Small intestine (tissue), 7 donors: ENCODE data around the gene SLC26A4. TPM values are rescaled to one million over a fixed set of nuclear protein-coding genes. Genes with fewer than 3 reads are reported as not detected.

Experiments used
- DNase-seq, 2 donors: peaks; one replicate each; pipeline versions ENCODE4 v3.0.0 to v3.0.0-alpha.2; 2013
- FAIRE-seq: peaks from 2 replicates; lab custom pipeline; 2012; peaks lifted over from hg19 to GRCh38; lab: Jason Lieb, UNC
- H3K27ac ChIP-seq, 3 donors: one replicate each; pipeline ENCODE4 v1.5.1; 2013; ENCODE audit warnings: low read length in 2 of 3, mild to moderate bottlenecking in 2 of 3, control low read depth in 1 of 3, inconsistent platforms in 1 of 3, low read depth in 1 of 3, moderate library complexity in 1 of 3
- H3K27me3 ChIP-seq, 3 donors: one replicate each; pipeline ENCODE4 v1.6.1; 2013; ENCODE audit warnings: low read length in 3 of 3, inconsistent platforms in 1 of 3; ENCODE audit not compliant: control insufficient read depth in 3 of 3, insufficient read depth in 3 of 3
- H3K36me3 ChIP-seq, 3 donors: one replicate each; pipeline ENCODE4 v1.6.1; 2013; ENCODE audit warnings: low read length in 3 of 3, inconsistent platforms in 1 of 3, low read depth in 1 of 3, mild to moderate bottlenecking in 1 of 3, moderate library complexity in 1 of 3; ENCODE audit not compliant: control insufficient read depth in 3 of 3, insufficient read depth in 2 of 3
- H3K4me1 ChIP-seq, 3 donors: one replicate each; pipeline ENCODE4 v1.6.1; 2013; ENCODE audit warnings: low read length in 2 of 3, inconsistent platforms in 1 of 3, low read depth in 1 of 3, mild to moderate bottlenecking in 1 of 3, moderate library complexity in 1 of 3; ENCODE audit not compliant: control insufficient read depth in 3 of 3, insufficient read depth in 2 of 3
- H3K4me3 ChIP-seq, 3 donors: one replicate each; pipeline ENCODE4 v1.5.1; 2013; ENCODE audit warnings: low read length in 3 of 3, control low read depth in 1 of 3, inconsistent platforms in 1 of 3, low read depth in 1 of 3, mild to moderate bottlenecking in 1 of 3, moderate library complexity in 1 of 3
- H3K9me3 ChIP-seq, 2 donors: one replicate each; pipeline ENCODE4 v1.6.1; 2013; ENCODE audit warnings: low read depth in 1 of 2, low read length in 1 of 2; ENCODE audit not compliant: control insufficient read depth in 2 of 2, insufficient read depth in 1 of 2
- WGBS, 3 donors: extraction: QIAGEN DNeasy Blood & Tissue Kit; methylation state at CpG; one replicate each; pipeline ENCODE4 v1.1.7; 2013; 5-methylcytosine and 5-hydroxymethylcytosine counted together
- polyA plus RNA-seq, 4 donors: library from polyadenylated mRNA; stranded (reverse) in 3 of 4; unstranded in 1 of 4; fragments of 200-250 nt in 3 of 4; fragments of 120-200 nt in 1 of 4; gene quantifications; one replicate each; pipeline versions ENCODE4 v1.2.1 to v1.2.3, GENCODE V29; 2013
- donor health status: healthy with polysubstance abuse.
- donor health status: control.
- donor health status: control.
- donor health status: Bipolar disorder and iron deficiency.
- donor health status: healthy.

Gene SLC26A4
- polyA plus RNA-seq, 4 donors, result 0.18 to 0.30 TPM; not detected in 2

- no peaks in the 10 kb centered on the region for H3K9me3 ChIP-seq
- no peak overlapping the region for H3K27ac ChIP-seq
- peaks cover 0 to 3% (median 0%) of the 10 kb centered on the region in 3 donors for H3K27me3 ChIP-seq
- H3K36me3 ChIP-seq, result no peaks in the 10 kb centered on the region
- no peak for FAIRE-seq
- H3K4me1 ChIP-seq, result no peaks in the 10 kb centered on the region
- WGBS, 3 donors, result 53 to 65% (median 63%) methylated on average over 1 of the region's 1 CpG
- DNase-seq, result no peak
- no peak overlapping the region for H3K4me3 ChIP-seq
These were observed 17.2 kb upstream of the SLC26A4 start for GRCh38 chr7:107643407-107643806.

DNA sequence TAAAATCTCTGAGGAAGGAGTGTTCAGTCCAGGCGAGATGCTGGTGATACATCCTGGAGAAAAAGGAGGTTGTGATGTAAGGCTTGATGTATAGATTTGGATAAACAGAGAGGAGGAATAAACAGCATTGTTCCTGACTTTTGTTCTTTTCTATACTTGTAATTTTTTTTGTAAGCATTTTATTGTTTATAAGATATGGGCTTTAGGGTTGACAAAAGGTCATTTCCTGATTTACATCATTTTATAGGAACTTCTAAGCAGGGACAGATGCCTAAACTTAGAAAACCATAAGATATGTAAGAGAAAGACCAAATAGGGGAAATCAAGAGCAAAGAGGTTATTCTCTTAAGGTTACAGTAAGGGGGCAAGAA, 16.7 kb upstream of the SLC26A4 start:
- 85 to 89% (median 88%) methylated on average over 1 of the region's 1 CpG for WGBS, 3 donors
- Histone ChIP-seq H3K4me3 (no peak overlapping the region), H3K4me1 (no peaks in the 10 kb centered on the region), H3K27ac (no peak overlapping the region), H3K27me3 (peaks cover 0 to 3% (median 0%) of the 10 kb centered on the region in 3 donors), H3K36me3 (no peaks in the 10 kb centered on the region), H3K9me3 (no peaks in the 10 kb centered on the region)
- FAIRE-seq (no peak), DNase-seq (no peak)

DNA sequence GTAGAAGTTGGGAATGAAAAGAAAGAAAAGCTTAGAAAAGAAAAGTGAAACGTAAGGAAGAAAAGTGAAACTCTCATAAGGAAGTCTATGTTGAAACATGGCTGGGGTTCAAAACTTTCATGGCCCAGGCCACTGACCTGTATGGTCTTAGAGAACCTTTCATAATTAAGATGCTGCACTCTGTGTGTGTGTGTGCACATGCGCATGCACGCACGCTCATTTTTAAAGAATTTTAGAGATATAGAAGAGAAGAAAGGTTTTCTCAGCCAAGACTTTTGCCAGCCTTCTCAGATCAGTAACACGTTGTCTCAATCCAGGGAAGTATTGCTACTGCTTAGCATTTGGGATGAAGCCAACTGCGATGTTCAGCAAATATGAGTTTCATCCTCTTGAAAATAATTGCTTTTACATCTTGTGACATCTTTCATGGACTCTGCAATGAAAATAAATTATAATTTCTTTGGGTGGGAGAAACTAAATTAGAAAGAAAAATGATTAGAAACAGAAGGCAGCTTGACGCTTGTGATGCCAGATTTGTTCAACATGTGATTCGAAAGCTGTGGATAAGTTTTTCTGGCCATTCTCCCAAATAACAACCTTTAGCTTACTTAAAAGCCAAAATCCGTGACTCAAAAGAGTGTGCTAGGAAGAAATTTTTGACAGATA, 16.2 kb upstream of the SLC26A4 start:
- no peaks in the 10 kb centered on the region for H3K4me1 ChIP-seq
- no peaks in the 10 kb centered on the region for H3K36me3 ChIP-seq
- no peak for DNase-seq
- H3K27me3 ChIP-seq, result peaks cover 0 to 3% (median 0%) of the 10 kb centered on the region in 3 donors
- no peak overlapping the region for H3K27ac ChIP-seq
- 68 to 82% (median 77%) methylated on average over 9 of the region's 9 CpGs for WGBS, 3 donors
- no peak overlapping the region for H3K4me3 ChIP-seq
- H3K9me3 ChIP-seq, result no peaks in the 10 kb centered on the region
- no peak for FAIRE-seq

DNA sequence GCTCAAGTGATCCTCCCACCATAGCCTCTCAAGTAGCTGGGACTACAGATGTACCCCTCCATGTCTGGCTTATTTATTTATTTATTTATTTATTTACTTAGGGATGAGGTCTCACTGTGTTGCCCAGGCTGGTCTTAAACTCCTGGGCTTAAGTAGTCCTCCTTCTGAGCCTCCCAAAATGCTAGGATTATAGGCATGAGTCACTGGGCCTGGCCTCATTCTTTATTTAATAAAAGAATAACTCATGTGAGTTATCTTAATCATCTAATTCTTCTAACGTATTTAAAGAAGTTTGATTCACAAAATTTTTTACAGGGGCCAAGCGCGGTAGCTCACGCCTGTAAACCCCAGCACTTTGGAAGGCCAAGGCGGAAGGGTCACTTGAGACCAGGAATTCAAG, 8.0 kb upstream of the SLC26A4 start:
- no peak overlapping the region for H3K4me3 ChIP-seq
- peaks cover 0 to 4% of the 10 kb centered on the region in 2 donors for H3K9me3 ChIP-seq
- FAIRE-seq (no peak), DNase-seq (no peak)
- 89 to 95% (median 93%) methylated on average over 5 of the region's 5 CpGs for WGBS, 3 donors
- H3K4me1 ChIP-seq, result no peaks in the 10 kb centered on the region
- peaks cover 0 to 6% (median 0%) of the 10 kb centered on the region in 3 donors for H3K27me3 ChIP-seq
- H3K36me3 ChIP-seq, result no peaks in the 10 kb centered on the region
- H3K27ac ChIP-seq, result no peak overlapping the region

DNA sequence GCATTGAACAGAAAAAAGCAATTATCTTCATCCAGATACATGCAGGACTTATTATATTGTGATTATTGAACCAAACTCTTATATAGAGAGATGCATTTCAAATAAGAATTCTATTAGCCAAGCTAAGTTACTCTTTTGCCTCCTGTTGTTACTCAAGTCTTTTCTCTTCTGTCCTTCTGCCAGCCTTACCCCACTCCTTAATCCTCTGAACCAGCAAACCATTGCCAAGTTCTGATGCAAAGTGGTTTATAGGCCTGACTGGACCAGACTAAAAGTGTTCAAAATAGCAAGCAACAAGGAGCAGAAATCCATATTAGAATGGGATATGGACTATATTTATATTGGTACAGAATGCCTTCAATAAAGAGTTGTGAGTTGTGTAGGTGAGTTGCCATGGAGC, 2.2 kb upstream of the SLC26A4 start:
- Histone ChIP-seq H3K4me1 (peaks cover 2 to 9% (median 5%) of the 10 kb centered on the region in 3 donors), H3K9me3 (no peaks in the 10 kb centered on the region), H3K27ac (no peak overlapping the region), H3K36me3 (no peaks in the 10 kb centered on the region), H3K27me3 (peaks cover 3 to 44% (median 25%) of the 10 kb centered on the region in 3 donors), H3K4me3 (no peak overlapping the region)
- FAIRE-seq, result no peak
- no peak for DNase-seq

DNA sequence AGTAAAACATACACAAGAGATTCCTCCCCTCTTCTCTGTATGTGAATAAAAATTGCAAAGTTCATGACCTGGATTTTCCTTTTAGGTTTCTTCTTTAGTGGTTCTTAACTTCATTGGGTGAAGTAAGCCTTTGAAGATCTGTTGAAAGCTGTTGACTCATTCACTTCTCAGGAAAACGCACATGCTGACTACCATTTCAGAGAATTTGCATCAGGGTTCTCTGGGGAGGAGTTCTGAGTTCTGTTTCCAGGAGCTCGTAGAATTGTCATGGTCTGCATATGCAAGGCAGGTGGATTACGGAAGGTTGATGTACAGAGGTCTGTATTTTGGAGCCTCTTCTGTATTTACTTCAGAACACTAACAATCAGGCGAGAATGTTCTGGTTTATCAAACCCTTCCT, 962 bp upstream of the SLC26A4 start:
- H3K36me3 ChIP-seq, result no peaks in the 10 kb centered on the region
- H3K27ac ChIP-seq, result no peak overlapping the region
- DNase-seq, result no peak
- H3K27me3 ChIP-seq, result peaks cover 3 to 49% (median 25%) of the 10 kb centered on the region in 3 donors
- FAIRE-seq, result no peak
- 67 to 74% (median 68%) methylated on average over 4 of the region's 4 CpGs for WGBS, 3 donors
- no peak overlapping the region for H3K4me3 ChIP-seq
- H3K4me1 ChIP-seq, result peaks cover 2 to 9% (median 5%) of the 10 kb centered on the region in 3 donors
- no peaks in the 10 kb centered on the region for H3K9me3 ChIP-seq

DNA sequence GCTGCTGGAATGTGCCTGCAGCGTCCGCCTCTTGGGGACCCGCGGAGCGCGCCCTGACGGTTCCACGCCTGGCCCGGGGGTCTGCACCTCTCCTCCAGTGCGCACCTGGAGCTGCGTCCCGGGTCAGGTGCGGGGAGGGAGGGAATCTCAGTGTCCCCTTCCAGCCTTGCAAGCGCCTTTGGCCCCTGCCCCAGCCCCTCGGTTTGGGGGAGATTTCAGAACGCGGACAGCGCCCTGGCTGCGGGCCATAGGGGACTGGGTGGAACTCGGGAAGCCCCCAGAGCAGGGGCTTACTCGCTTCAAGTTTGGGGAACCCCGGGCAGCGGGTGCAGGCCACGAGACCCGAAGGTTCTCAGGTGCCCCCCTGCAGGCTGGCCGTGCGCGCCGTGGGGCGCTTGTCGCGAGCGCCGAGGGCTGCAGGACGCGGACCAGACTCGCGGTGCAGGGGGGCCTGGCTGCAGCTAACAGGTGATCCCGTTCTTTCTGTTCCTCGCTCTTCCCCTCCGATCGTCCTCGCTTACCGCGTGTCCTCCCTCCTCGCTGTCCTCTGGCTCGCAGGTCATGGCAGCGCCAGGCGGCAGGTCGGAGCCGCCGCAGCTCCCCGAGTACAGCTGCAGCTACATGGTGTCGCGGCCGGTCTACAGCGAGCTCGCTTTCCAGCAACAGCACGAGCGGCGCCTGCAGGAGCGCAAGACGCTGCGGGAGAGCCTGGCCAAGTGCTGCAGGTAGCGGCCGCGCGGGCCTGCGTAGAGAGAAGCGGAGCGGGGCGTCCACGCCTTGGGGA, 645 bp downstream of the SLC26A4 start:
- Histone ChIP-seq H3K9me3 (no peaks in the 10 kb centered on the region), H3K4me3 (peak overlapping the region in 2 of 3 donors; percentile 36 to 52), H3K36me3 (no peaks in the 10 kb centered on the region), H3K4me1 (peaks cover 2 to 9% (median 5%) of the 10 kb centered on the region in 3 donors), H3K27ac (no peak overlapping the region), H3K27me3 (peaks cover 3 to 45% (median 25%) of the 10 kb centered on the region in 3 donors)
- peak; percentile 51 to 78 for DNase-seq
- 1 to 2% (median 2%) methylated on average over 66 to 73 of the region's 73 CpGs for WGBS, 3 donors
- no peak for FAIRE-seq

- Histone ChIP-seq H3K36me3 (no peaks in the 10 kb centered on the region), H3K4me1 (peaks cover 2 to 9% (median 5%) of the 10 kb centered on the region in 3 donors), H3K27me3 (peaks cover 3 to 51% (median 25%) of the 10 kb centered on the region in 3 donors), H3K9me3 (no peaks in the 10 kb centered on the region), H3K4me3 (peak overlapping the region in 2 of 3 donors; percentile 36 to 52), H3K27ac (no peak overlapping the region)
- FAIRE-seq (no peak), DNase-seq (no peak)
- WGBS, 3 donors, result 9 to 14% (median 11%) methylated on average over 18 to 20 of the region's 20 CpGs
These were observed 1.3 kb downstream of the SLC26A4 start for GRCh38 chr7:107661865-107662379.
